ENCODE results near the gene CHID1.

CHID1 gene

DNA sequence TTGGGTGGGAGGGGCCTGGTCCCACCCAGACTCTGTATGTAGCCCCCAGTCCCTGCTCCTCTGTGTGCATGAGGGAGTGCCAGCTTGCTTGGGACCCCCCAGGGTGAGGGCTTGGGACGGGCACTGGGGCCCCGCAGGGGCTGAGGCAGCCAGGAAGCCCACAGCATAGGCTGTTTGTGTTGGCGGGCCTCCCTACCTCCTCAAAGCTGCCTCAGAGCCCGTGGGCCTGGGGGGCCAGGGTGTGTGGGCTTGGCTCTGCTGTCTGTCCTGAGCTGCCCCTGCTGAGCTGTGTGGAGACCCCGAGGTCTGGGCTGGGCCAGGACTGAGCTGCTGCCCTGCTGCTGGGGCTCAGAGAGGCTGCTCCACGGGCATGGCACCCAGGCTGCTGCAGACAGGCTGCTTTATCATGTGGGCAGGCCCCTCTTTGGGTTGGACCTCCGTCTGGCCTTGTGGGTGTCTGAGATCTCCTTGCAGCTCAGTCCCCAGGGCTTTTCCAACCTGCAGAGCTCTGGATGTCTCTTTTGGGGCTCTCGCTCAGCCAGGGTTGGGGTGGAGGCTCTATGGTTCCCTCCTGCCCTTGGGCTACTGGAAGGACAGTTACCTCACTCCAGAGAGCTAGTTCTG is 64.6 kb downstream of the CHID1 start:
- no peak for DNase-seq

DNA sequence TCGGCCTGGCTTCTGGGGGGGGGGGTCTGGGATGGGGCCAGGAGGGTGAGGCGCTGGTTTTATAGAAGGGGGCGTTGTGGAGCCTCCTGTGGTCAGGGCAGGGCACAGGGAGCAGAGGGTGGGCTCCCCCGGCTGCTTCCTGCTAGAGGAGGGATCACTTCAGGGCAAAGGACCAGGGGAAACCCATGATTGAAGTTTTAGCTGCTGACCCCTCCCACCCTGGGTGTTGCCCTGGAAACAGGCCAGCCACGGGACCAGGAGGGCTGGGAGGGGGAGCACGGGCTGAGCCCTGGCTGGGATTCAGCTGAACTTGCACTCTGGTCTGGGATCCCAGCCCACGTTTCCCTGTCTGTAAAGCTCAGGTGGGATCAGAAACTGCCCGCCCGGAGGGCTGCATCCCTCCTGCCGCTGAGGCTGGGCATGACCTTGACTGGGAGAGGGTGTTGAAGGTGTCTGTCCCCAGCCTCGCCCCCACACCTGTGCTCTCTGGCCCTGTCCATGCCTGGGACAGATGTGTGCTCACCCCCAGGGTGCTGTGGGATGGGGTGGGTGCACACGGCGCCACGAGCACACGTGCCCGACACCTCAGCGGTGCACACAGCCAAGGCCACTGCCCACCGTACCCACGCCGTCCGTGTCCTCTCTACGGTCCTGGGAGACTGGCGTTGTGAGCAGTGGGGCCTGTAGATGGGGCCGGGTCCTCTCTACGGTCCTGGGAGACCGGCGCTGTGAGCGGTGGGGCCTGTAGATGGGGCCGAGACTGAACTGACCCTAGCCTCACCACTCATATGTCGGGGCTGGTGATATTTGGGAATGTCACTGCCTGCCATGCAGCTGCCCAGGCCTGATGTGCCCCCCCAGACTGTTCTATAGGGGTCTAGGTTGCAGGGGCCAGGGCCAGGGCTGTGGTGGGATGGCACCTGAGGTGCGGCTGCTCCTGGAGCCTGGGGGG is 65.6 kb downstream of the CHID1 start:
- no peak for DNase-seq

DNA sequence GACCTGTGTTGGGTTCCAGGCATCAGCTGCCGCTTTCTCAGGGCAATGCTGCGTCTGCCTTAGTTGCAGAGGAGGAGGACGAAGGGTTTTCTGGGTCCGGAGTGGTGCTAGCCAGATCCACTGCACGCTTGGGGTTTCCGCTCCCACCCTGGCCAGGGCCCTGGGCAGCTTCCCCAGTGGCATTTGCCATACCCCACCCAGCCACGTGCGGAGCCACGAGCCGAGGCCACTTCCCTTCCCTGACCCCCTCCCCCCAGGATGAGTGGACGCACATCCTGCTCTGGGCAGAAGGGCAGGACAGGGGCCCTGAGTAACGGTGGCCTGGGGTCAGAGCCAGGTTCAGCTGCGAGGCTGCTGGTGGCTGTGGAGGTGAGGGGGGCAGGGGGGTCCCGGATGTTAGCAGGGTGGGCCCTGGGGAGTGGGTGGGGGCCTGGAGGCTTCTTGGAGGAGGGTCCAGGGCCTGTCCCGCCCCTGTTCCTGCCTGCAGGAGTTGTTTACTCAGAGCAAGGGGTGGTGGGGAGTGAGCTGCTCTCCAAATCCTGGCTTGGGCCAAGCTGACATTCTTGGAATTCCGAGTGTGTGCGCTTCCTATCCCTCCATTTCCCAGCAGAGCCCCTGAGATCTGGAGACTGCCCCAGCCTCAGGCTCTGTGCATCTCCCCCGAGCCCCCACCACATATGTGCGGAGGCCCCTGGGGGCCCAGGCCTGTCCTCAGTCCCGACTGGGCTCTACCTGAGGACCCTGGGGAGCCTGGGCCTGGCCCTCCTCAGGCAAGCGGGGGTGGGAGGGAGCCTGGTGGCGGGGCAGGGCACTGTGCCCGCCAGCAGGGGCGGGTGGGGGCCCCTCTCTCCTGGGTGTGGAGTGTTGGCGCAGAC is 66.6 kb downstream of the CHID1 start:
- no peak for DNase-seq

DNA sequence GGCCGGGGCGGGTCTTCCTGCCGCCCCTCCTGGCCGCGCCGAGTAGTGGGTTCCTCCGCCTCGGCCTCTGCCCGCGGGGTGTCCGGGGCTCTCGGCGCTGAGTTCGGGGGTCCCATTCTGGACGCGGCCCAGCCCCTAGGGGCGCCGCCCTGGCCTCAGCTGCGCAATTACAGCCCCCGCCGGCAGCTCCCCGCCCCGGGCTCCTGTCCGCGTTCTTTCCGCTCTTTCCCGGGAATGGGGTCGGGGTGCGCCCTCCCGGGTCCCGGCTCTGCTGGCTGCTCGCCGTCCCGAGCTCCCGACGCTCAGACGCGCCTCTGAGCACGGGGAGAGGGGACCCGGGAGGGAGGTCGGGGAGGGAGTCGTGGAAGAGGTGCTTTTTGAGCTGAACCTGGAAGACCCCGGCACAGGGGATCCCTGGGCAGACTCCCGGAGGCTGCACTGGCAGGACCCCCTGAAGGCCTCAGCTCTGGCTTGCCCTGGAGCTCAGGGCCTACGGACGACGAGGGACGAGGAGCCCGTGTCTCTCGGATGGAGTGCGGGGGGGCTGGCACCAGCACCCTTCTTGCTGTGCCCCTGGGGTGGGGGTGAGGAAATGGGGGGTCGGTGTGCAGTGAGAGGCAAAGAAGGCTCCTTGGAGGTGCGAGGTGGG is 67.4 kb downstream of the CHID1 start:
- peak in 2 of 3 experiments; percentile 40 to 57 for DNase-seq

DNA sequence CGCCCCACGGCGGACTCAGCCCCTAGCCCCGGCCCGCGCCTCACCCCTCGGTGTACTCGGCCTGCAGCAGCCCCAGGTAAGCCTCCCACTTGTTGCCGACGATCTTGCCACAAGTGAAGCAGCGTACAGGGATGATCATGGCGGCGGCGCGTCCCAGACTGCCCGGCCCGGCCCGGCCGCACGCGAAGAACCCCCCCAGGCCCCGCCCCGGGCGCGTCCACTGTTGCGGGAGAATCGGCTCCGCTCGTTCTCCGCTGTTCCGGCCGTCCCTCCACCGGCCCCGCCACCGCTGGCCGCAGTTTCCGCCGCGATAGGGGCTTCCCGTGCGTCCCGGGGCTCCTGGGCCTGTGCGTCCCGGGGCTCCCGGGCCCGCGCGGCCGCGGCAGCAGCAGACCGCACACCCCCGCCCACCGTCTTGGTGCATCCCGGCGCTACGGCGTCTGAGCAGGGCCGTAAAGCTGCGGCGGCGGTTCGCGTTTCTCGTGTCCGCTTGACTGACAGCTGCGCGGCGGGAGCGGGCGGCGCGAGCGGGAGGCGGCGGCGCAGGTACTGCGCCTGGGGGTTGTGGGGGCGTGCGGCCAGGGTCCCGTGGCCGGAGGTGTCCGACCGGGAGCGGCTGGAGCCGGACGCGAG is 68.1 kb downstream of the CHID1 start, which contains the start of the genes POLR2L and TSPAN4:
Gene POLR2L, minus strand, starts transcription at position 160 of the 633 bp plus-strand sequence. Its CDS starts 21 bp downstream, at position 139.
Gene TSPAN4, plus strand, starts transcription at position 483 of the 633 bp plus-strand sequence. CDS start 7,453 bp downstream, outside the sequence.
- peak; percentile 90 to 94 (median 92) for DNase-seq

DNA sequence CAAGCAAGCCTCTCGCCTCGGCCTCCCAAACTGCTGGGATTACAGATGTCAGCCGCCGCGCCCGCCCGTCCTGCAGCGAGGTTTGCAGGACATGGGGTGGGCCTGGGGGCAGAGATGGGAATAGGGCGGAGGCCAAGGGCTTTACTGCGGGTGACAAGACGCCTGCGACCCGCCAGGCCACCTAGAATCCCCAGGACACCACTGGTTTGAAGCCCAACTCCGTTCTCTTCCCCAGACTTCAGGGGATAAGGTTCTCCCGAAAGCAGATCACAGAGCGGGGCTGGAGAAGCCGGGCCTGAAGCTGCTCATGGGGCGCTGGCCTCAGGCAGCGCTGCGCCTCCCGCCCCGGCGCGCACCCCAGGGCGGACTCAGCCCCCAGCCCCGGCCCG is 68.6 kb downstream of the CHID1 start:
- DNase-seq: peak in 1 of 3 experiments; percentile 62

DNA sequence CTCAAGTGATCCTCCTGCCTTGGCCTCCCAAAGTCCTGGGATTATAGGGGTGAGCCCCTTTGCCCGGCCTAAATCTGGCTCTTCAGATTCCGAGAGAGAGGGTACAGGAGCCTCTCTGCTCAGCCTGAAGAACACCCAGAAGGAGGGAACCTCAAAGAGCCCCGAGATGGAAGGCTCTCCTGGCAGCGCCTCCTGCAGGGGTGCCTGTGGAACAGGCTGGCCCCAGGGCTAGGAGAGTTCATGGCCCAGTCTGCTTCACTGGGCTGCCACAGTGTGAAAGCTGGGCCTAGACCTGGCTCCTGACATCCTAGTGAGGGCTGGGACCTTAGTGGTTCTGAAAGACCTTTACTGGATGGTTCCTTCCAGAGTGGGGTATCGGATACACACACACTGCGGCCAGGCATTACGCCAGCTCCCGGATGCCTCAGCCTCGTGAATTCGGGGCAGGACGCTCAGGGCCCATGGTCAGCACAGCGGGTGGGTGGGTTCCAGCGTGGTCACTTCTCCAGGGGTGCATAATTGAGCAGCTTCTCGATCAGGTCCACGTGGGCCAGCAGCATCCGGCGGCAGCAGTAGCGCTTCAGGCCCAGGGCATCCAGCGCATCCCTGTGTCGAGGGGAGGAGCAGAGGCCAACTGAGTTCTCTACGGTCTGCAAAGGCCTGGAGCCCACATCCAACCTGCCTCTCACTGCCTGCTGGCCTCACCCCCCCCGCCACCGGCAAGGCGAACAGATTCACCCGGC is 70.6 kb downstream of the CHID1 start:
- DNase-seq: no peak

DNA sequence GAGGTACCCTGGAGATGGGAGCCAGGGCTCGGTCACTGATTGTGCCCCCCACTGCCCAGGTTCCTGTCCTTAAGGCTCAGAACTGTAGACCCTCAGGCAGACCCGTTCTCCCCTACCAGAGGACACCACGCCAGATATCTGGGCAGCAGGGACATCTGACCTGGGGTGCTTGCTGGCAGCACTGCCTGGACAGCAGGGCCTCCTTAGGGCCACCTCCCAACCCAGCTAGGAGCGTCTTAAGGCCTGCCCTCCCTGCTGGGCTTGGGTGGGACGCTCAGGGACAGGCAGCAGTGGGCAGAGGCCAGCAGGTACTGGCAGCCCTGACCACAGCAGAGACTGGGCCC is 71.4 kb downstream of the CHID1 start:
- DNase-seq: no peak

DNA sequence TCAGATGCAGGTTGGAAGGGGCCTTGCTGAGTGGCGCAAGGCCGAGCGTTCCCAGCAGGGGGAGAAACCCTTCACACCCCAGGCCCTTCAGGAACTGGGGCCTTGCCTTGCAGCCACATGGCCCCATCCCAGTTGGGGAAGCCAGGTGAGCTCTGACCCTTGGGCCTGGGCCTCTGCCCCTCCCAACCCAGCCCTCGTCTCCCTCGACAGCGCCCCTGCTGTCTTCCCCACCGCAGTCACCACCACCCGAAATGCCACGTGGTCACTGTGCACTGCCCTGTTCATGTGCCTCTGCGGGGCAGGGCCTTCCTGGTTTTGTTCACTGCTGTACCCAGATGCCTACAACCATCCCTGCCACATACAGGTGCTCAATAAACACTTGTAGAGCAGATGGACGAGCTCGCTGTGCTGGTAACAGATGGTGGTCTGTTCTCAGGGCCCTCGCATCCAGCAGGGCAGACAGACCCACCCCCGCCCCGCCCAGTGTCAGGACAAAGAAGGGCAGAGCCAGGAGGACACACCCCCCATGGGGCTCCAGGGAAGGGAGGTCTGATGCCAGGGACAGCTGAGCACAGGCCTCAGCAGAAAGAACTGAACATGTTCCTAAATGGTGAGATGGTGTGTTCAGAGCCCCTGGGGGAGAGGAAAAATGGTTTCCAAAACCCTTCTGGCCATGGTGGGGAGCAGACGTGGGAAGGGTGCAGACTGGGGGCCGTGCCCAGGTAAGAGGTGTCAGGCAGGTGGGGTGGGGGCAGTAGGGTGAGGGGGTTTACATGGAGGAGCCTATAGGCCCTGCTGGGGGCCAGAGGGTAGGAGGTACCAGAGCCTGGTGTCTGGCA is 72.0 kb downstream of the CHID1 start:
- DNase-seq: no peak

DNA sequence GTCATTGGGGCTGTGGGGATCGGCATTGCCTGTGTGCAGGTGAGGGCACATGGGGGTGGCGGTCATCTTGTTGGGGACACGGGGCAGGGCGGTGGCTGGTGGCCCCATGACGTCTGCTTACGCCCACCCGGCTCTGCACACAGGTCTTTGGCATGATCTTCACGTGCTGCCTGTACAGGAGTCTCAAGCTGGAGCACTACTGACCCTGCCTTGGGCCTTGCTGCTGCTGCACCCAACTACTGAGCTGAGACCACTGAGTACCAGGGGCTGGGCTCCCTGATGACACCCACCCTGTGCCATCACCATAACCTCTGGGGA is 72.7 kb downstream of the CHID1 start:
- DNase-seq: no peak

DNA sequence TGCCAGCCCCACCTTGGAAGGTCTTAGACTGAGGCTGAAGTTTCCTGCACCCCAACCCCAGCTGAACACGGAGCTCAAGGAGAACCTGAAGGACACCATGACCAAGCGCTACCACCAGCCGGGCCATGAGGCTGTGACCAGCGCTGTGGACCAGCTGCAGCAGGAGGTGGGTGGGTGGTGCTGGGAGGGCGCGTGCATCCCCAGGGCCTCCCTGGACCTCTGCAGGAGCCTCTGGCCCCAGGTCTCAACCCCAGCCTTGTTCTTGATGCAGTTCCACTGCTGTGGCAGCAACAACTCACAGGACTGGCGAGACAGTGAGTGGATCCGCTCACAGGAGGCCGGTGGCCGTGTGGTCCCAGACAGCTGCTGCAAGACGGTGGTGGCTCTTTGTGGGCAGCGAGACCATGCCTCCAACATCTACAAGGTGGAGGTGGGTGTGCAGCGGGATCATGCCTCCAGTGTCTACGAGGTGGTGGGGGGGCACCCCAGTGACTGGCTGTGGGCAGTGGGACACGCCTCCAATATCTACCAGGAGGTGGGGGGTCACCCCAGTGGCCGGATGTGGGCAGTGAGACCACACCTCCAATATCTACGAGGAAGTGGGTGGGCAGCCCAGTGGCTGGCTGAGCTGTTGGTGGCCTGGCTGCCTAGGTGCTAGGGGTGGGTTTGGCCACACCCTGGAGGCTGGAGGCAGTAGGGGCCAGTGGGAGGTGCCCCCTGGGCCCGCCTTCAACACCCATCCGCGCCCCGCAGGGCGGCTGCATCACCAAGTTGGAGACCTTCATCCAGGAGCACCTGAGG is 73.2 kb downstream of the CHID1 start:
- DNase-seq: no peak

DNA sequence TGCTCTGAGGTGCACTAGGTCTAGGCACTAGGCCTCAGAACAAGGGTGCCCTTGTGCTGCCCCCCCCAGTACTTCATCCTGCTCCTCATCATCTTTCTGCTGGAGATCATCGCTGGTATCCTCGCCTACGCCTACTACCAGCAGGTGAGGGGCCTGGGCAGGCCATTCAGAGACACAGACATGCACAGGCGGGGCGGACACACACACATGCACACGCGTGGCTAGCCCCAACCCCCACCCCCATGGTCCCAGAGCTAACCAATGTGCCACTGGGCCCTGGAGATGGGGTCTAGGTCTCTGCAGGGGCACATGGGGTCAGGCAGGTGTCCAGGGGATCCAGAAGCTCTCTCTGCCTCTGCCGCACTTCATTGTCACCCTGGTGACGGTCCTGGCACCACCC is 73.9 kb downstream of the CHID1 start:
- DNase-seq: no peak

DNA sequence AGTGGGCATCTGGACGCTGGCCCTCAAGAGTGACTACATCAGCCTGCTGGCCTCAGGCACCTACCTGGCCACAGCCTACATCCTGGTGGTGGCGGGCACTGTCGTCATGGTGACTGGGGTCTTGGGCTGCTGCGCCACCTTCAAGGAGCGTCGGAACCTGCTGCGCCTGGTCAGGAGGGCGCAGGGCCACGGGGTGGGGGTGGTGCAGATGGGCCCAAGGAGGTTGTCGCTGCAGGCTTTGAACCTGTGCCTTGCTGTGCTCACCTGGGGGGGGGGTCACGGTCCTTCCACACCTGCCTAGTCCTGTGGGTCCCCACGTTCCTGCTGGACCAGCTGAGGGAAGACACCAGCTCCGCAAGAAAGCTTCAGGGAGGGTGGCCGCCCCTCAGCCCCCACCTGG is 74.3 kb downstream of the CHID1 start:
- DNase-seq: no peak

DNA sequence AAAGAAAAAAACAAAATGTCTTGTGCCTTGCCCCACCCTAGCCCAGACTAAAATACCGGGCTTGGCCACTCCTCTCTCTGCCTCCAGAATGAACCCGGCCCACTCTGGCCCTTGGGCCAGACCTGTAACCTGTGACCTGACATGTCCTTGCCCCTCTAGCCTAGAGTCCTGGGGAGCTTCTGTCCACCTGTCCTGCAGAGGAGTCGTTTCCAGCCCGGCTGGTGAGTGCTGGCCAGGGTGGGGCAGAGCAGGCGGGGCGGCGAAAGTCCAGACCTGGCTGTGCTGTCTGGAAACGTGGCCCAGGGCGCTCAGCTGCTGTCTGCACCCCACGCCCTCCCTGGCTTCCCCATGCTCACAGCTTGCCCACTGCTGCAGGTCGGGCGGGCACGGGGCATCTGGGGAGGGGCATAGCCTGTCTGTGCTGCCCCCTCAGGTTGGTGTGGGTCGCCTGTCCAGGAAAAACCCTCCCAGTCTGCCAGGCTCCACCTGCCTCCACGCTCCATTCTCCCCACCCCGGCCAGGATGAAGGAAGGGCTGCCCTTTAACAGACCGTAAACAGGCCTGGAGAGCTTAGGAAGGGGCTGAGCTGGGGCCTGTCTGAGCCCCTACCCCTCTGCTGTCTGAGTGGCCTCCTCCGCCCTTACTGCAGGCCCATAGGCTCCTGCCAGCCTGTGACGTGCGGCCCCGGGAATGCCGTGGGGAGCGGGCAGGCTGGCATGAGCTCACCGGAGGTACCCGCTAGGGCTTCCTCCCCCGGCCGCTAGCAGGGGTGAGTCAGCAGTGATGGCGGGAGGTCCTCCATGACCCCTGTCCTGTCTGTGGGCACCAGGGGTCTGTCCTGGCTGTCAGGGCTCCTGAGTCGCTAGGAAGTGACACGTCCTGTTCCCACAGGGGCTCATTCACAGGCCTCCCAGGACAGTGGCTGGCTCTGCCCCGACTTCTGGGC is 76.0 kb downstream of the CHID1 start:
- DNase-seq: no peak

DNA sequence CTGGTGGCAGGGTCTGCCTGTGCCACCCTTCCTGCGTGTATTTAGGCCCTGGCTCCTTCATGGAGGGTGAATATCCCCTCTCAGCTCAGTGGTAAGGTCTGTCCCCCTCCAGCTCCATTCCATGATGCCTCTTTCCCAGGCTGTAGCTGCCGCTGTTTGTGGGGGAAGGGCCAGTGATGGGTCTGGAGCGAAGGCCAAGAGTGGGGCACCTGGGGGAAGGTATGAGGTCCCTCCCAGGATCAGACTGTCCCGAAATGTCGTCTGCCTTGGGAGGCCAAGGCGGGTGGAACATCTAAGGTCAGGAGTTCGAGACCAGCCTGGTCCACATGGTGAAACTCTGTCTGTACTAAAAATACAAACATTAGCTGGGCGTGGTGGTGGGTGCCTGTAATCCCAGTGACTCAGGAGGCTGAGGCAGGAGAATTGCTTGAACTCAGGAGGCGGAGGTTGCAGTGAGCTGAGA is 76.7 kb downstream of the CHID1 start:
- DNase-seq: no peak

DNA sequence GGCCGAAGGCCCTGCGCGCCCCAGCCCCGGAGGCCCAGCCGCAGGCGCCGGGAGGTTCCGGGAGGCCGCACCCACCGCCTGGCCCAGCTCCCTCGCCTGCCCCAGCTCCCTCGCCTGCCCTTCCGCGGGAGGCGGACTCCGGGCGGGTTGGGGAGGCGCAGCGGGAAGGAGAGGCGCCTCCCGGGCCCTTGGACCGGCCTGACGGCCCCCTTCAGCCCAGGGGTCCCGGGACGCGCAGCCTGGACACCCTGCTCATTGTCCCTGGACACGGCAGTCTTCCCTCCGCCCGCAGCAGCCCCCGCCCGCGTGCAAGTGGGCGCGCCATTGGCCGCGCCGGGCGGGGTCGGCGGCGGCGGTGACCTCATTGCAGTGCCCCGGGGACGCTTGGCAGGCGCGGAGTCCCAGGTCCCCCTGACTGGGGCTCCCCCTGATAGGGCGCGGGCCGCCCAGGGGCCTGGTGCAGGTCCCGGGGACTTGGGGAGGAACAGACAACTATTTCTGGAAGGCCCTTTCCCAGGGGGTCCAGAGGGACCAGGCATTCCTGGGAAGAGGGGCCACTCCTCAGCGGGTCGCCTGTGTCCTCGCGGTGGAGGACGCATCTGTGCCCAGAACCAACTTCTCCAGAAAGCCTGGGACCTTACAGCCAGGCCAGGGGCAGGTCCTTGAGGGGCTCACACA is 77.4 kb downstream of the CHID1 start:
- peak; percentile 41 to 58 (median 55) for DNase-seq

DNA sequence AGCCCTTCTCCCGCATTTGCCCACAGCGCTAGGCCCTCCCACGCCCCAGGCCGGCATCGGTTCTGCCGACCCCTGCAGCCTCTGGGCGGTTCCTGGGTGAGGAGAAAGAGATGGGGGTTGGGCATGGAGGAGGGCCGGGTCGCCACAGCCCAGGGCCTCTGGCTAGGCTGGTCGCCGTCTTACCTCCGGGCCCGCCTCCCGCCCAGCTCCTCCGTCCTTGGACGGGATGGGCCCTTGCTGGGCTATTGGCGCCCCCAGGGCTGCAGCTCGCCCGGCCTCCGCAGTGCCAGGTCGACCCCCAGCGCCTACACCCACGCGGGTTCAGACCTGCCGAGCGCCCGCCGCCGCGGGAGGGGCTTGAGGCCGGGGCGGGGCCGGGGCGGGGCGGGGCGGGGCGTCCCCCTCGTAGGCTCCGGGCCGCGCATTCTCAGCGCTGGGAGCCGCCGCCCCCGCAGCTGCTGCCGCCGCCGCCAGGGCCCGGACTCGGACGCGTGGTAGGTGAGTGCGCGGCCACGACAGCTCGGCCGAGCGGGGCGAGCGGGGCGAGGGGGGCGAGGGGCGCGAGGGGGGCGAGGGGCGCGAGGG is 78.0 kb downstream of the CHID1 start, which contains the start of gene CD151:
Gene CD151, plus strand, starts transcription at position 424 of the 585 bp plus-strand sequence. CDS start 3,118 bp downstream, outside the sequence.
- peak; percentile 54 to 67 (median 57) for DNase-seq

All from NCI-H1417 (cell line).